ENCODE results near the gene PDCD1LG2. TPM values are rescaled to one million over a fixed set of nuclear protein-coding genes. Genes with fewer than 3 reads are reported as not detected.

The PDCD1LG2 gene
- total RNA-seq, 1 experiment from 2014 or later = not detected

DNA sequence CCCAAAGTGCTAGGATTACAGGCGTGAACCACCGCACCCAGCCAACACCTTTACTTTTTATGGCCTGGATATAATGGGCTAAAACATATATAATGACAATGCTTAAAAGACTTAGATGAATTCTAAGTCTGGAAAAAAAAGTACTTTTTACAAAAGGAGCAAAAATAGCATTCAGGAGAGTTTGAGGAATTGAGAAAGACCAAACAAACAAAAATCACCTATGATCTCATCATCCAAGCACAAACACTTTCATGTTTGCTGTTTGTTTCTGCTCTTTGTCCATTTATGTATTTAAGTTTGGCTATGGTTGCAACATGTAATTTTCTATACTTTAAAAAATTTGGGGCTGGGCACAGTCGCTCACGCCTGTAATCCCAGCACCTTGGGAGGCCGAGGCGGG is 63.8 kb downstream of the PDCD1LG2 start:
- Mint-ChIP-seq H3K4me1 (ENCODE audit: low read depth, unreplicated experiment) (no peaks in the 10 kb centered on the region), H3K9me3 (ENCODE audit: low read depth, unreplicated experiment) (no peaks in the 10 kb centered on the region), H3K4me3 (ENCODE audit: low read depth, unreplicated experiment) (no peak overlapping the region), H3K27me3 (ENCODE audit: unreplicated experiment) (peaks cover 4% of the 10 kb centered on the region), H3K36me3 (ENCODE audit: insufficient read depth, unreplicated experiment) (no peaks in the 10 kb centered on the region), H3K27ac (ENCODE audit: unreplicated experiment) (no peak overlapping the region)
- TF ChIP-seq CTCF (IDR thresholded peaks at IDR 0.05; ENCODE audit: unreplicated experiment) = no peak
- intact Hi-C loops (cut with micrococcal nuclease; ENCODE audit: unreplicated experiment) = no loop called here
- BruUV-seq (replicated peaks) = no TSS peak
- no peak for DNase-seq
- CTCF ChIA-PET = interaction anchor here (0.7 kb wide), 1 partner anchor 846 kb away, joined by 4 read pairs; no protein-coding TSS in a partner anchor

DNA sequence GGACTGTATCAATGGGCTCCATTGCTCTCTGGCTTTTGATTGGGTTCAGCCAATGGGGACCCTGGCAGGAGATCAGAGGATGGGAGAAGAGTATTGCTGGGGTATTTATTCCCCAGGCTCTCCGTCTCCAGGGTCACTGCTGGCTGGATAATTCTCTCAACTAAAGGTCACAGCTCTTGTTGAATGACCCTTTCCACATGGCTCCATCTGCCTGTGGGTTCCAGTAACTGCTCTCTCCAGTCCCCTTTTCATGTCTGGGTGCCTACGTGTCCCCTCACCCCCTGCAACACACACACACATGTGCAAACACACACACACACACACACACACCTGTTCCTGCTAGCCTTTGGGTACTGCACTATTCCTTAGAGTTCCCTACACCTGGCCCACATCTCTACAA is 64.7 kb downstream of the PDCD1LG2 start:
- no TSS peak for BruUV-seq (replicated peaks)
- H3K27ac Mint-ChIP-seq (ENCODE audit: unreplicated experiment) = no peak overlapping the region
- H3K27me3 Mint-ChIP-seq (ENCODE audit: unreplicated experiment) = no peaks in the 10 kb centered on the region
- no peaks in the 10 kb centered on the region for H3K36me3 Mint-ChIP-seq (ENCODE audit: insufficient read depth, unreplicated experiment)
- intact Hi-C loops (cut with micrococcal nuclease; ENCODE audit: unreplicated experiment) = no loop called here
- H3K9me3 Mint-ChIP-seq (ENCODE audit: low read depth, unreplicated experiment) = no peaks in the 10 kb centered on the region
- no peak overlapping the region for H3K4me3 Mint-ChIP-seq (ENCODE audit: low read depth, unreplicated experiment)
- CTCF ChIA-PET = no interaction called here
- H3K4me1 Mint-ChIP-seq (ENCODE audit: low read depth, unreplicated experiment) = no peaks in the 10 kb centered on the region
- DNase-seq = no peak
- TF ChIP-seq CTCF (IDR thresholded peaks at IDR 0.05; ENCODE audit: unreplicated experiment) = no peak

- Mint-ChIP-seq H3K27me3 (ENCODE audit: unreplicated experiment) (no peaks in the 10 kb centered on the region), H3K36me3 (ENCODE audit: insufficient read depth, unreplicated experiment) (no peaks in the 10 kb centered on the region), H3K4me3 (ENCODE audit: low read depth, unreplicated experiment) (no peak overlapping the region), H3K4me1 (ENCODE audit: low read depth, unreplicated experiment) (no peaks in the 10 kb centered on the region), H3K27ac (ENCODE audit: unreplicated experiment) (no peak overlapping the region), H3K9me3 (ENCODE audit: low read depth, unreplicated experiment) (no peaks in the 10 kb centered on the region)
- no TSS peak for BruUV-seq (replicated peaks)
- no peak for DNase-seq
- no peak for TF ChIP-seq CTCF (IDR thresholded peaks at IDR 0.05; ENCODE audit: unreplicated experiment)
- CTCF ChIA-PET = no interaction called here
- intact Hi-C loops (cut with micrococcal nuclease; ENCODE audit: unreplicated experiment) = no loop called here
These were observed 66.9 kb downstream of the PDCD1LG2 start for GRCh38 chr9:5577225-5577624.

- Mint-ChIP-seq H3K36me3 (ENCODE audit: insufficient read depth, unreplicated experiment) (no peaks in the 10 kb centered on the region), H3K27me3 (ENCODE audit: unreplicated experiment) (no peaks in the 10 kb centered on the region), H3K4me3 (ENCODE audit: low read depth, unreplicated experiment) (no peak overlapping the region), H3K4me1 (ENCODE audit: low read depth, unreplicated experiment) (no peaks in the 10 kb centered on the region), H3K9me3 (ENCODE audit: low read depth, unreplicated experiment) (no peaks in the 10 kb centered on the region), H3K27ac (ENCODE audit: unreplicated experiment) (no peak overlapping the region)
- CTCF ChIA-PET = no interaction called here
- BruUV-seq (replicated peaks) = no TSS peak
- DNase-seq = no peak
- intact Hi-C loops (cut with micrococcal nuclease; ENCODE audit: unreplicated experiment) = no loop called here
- no peak for TF ChIP-seq CTCF (IDR thresholded peaks at IDR 0.05; ENCODE audit: unreplicated experiment)
These were observed 67.8 kb downstream of the PDCD1LG2 start for GRCh38 chr9:5578018-5578697.
